ENCODE results near the gene GDPD5.
"Not testable (repeated sequence)": the region's sequence is repeated elsewhere in the genome, so short reads cannot be mapped to it uniquely, and the experiment has no call there.

Gene GDPD5

GRCh38 chr11:75430714-75431532 lies 94.8 kb downstream of the GDPD5 start:
- DNase-seq (ENCODE audit: low read depth in 2 of 2, low spot score in 1 of 2), result no peak

GRCh38 chr11:75429902-75430713 lies 95.6 kb downstream of the GDPD5 start:
- peak; percentile 11 to 18 for DNase-seq (ENCODE audit: low read depth in 2 of 2, low spot score in 1 of 2)

GRCh38 chr11:75429641-75429901 lies 96.2 kb downstream of the GDPD5 start:
- DNase-seq (ENCODE audit: low read depth in 2 of 2, low spot score in 1 of 2), result no peak

- no peak for DNase-seq (ENCODE audit: low read depth in 2 of 2, low spot score in 1 of 2)
Measured at GRCh38 chr11:75428989-75429640, 96.6 kb downstream of the GDPD5 start.

- DNase-seq (ENCODE audit: low read depth in 2 of 2, low spot score in 1 of 2), result peak; percentile 30 to 46
Measured at GRCh38 chr11:75428281-75428724, 97.4 kb downstream of the GDPD5 start.

GRCh38 chr11:75427181-75427580 lies 98.6 kb downstream of the GDPD5 start:
- DNase-seq (ENCODE audit: low read depth in 2 of 2, low spot score in 1 of 2), result no peak

GRCh38 chr11:75426720-75427086 lies 99.0 kb downstream of the GDPD5 start:
- DNase-seq (ENCODE audit: low read depth in 2 of 2, low spot score in 1 of 2), result no peak

GRCh38 chr11:75425422-75425821 lies 100.3 kb downstream of the GDPD5 start:
- no peak for DNase-seq (ENCODE audit: low read depth in 2 of 2, low spot score in 1 of 2)

GRCh38 chr11:75424396-75424795 lies 101.3 kb downstream of the GDPD5 start:
- no peak for DNase-seq (ENCODE audit: low read depth in 2 of 2, low spot score in 1 of 2)

- DNase-seq (ENCODE audit: low read depth in 2 of 2, low spot score in 1 of 2), result no peak
Measured at GRCh38 chr11:75423721-75424120, 102.0 kb downstream of the GDPD5 start.

GRCh38 chr11:75422248-75423231 lies 103.2 kb downstream of the GDPD5 start:
- no peak for DNase-seq (ENCODE audit: low read depth in 2 of 2, low spot score in 1 of 2)

- DNase-seq (ENCODE audit: low read depth in 2 of 2, low spot score in 1 of 2), result no peak
Measured at GRCh38 chr11:75421902-75422247, 103.9 kb downstream of the GDPD5 start.

GRCh38 chr11:75421035-75421602 lies 104.6 kb downstream of the GDPD5 start:
- no peak for DNase-seq (ENCODE audit: low read depth in 2 of 2, low spot score in 1 of 2)

- no peak for DNase-seq (ENCODE audit: low read depth in 2 of 2, low spot score in 1 of 2)
Measured at GRCh38 chr11:75420224-75421034, 105.3 kb downstream of the GDPD5 start.

- no peak for DNase-seq (ENCODE audit: low read depth in 2 of 2, low spot score in 1 of 2)
Measured at GRCh38 chr11:75413864-75414263, 111.9 kb downstream of the GDPD5 start.

GRCh38 chr11:75413146-75413545 lies 112.6 kb downstream of the GDPD5 start:
- DNase-seq (ENCODE audit: low read depth in 2 of 2, low spot score in 1 of 2), result not testable (repeated sequence)

- DNase-seq (ENCODE audit: low read depth in 2 of 2, low spot score in 1 of 2), result not testable (repeated sequence)
Measured at GRCh38 chr11:75409971-75410370, 115.8 kb downstream of the GDPD5 start.

- no peak for DNase-seq (ENCODE audit: low read depth in 2 of 2, low spot score in 1 of 2)
Measured at GRCh38 chr11:75408957-75409219, 116.9 kb downstream of the GDPD5 start.

- DNase-seq (ENCODE audit: low read depth in 2 of 2, low spot score in 1 of 2), result no peak
Measured at GRCh38 chr11:75406338-75406777, 119.4 kb downstream of the GDPD5 start.

All from stimulated activated CD8-positive, alpha-beta memory T cell treated with anti-CD3 and anti-CD28 coated beads, Interleukin-4, amount 100 ng/mL, for 4 hours (primary cell).